GM06990 (cell line): Measurements from ENCODE around the gene MND1.
"Not testable (repeated sequence)": the region's sequence is repeated elsewhere in the genome, so short reads cannot be mapped to it uniquely, and the experiment has no call there.

Source experiments
- DNase-seq: peaks from one replicate; pipeline ENCODE4 v3.0.0-alpha.2; 2011; ENCODE audit not compliant: insufficient read length; ENCODE audit errors: extremely low read depth
- H3K27me3 ChIP-seq: replicated peaks from 2 replicates; pipeline ENCODE4 v1.6.0; 2011; ENCODE audit warnings: low read length; ENCODE audit not compliant: control insufficient read depth, insufficient read depth
- H3K36me3 ChIP-seq: 2 replicates; pipeline ENCODE4 v1.5.1; 2011; ENCODE audit warnings: low read length; ENCODE audit not compliant: control insufficient read depth, insufficient read depth
- H3K4me3 ChIP-seq: replicated peaks from 2 replicates; pipeline ENCODE4 v1.5.1; 2011; ENCODE audit warnings: low read depth, mild to moderate bottlenecking, control low read depth, low read length
- CTCF ChIP-seq: IDR thresholded peaks from 2 replicates; pipeline ENCODE4 v1.5.1; 2011; ENCODE audit warnings: low read length, control low read depth, mild to moderate bottlenecking, inconsistent platforms; ENCODE audit not compliant: insufficient read depth, poor library complexity, severe bottlenecking

The MND1 gene

DNA sequence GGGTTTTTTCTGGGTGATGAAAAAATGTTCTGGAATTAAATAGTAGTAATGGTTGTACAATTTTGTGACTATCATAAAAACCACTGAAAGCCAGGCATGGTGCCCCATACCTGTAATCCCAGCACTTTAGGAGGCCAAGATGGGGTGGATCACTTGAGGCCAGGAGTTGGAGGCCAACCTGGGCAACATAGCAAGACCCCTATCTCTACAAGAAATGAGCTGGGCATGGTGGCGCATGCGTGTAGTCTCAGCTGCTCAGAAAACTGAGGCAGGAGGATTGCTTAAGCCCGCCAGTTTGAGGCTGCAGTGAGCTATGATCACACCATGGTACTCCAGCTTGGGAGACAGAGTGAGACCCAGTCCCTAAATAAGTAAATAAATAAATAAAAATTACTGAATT, 63.4 kb downstream of the MND1 start:
- DNase-seq: no peak
- TF ChIP-seq CTCF: no peak
- Histone ChIP-seq H3K27me3 (no peaks in the 10 kb centered on the region), H3K4me3 (no peak overlapping the region), H3K36me3 (no peaks in the 10 kb centered on the region)

GRCh38 chr4:153408932-153409331, 64.4 kb downstream of the MND1 start:
- no peak for DNase-seq
- TF ChIP-seq CTCF: no peak
- H3K36me3 ChIP-seq: no peaks in the 10 kb centered on the region; the same call in 1 of the 2 replicates
- no peak overlapping the region for H3K4me3 ChIP-seq
- no peaks in the 10 kb centered on the region for H3K27me3 ChIP-seq

DNA sequence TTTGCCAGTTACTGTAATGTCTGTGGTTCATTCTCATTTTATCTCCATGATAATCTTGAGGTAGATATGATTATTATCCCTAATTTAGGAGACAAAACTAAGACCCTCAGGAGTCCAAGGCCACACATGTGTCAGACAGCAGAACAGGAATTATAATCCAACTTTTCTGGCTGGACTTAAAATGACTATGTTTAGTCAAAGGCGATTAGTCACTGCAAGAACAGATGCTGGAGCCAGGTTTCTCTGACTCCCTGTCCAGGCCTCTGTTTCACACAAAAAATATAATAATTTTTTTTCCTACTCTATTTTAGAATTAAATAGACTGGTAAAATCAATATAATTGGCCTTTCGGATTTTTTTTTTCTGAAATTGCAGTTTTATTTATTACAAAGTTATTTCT, 64.9 kb downstream of the MND1 start:
- no peak for DNase-seq
- no peak for TF ChIP-seq CTCF
- no peaks in the 10 kb centered on the region; the same call in 1 of the 2 replicates for H3K36me3 ChIP-seq
- no peak overlapping the region for H3K4me3 ChIP-seq
- no peaks in the 10 kb centered on the region for H3K27me3 ChIP-seq

- DNase-seq: no peak
Observed at GRCh38 chr4:153409924-153410501, 65.5 kb downstream of the MND1 start.

GRCh38 chr4:153413842-153414241, 69.4 kb downstream of the MND1 start:
- no peak for DNase-seq
- TF ChIP-seq CTCF: no peak
- H3K36me3 ChIP-seq: no peaks in the 10 kb centered on the region; the same call in 1 of the 2 replicates
- H3K4me3 ChIP-seq: no peak overlapping the region
- no peaks in the 10 kb centered on the region for H3K27me3 ChIP-seq

More at GRCh38 chr4:153409924-153410501, 65.5 kb downstream of the MND1 start:
- Histone ChIP-seq H3K4me3 (no peak overlapping the region), H3K27me3 (no peaks in the 10 kb centered on the region), H3K36me3 (no peaks in the 10 kb centered on the region; the same call in 1 of the 2 replicates)
- TF ChIP-seq CTCF: no peak

DNA sequence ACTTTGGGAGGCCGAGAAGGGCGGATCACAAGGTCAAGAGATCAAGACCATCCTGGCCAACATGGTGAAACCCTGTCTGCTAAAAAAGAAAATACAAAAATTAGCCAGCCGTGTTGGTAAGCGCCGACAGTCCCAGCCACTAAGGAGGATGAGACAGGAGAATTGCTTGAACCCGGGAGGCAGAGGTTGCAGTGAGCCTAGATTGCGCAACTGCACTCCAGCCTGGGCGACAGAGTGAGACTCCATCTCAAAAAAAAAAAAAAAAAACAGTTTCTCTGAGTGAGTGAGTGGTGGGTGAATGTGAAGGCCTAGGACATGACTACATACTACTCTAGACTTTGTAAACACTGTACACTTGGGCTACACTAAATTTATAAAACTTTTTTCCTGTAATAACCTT, 72.0 kb downstream of the MND1 start:
- H3K27me3 ChIP-seq, H3K36me3 ChIP-seq, DNase-seq, H3K4me3 ChIP-seq: not testable (repeated sequence)
